HCT116 (cell line): ENCODE measurements around the gene SENP8.

ENCODE experiments used
- CEBPB ChIP-seq: IDR thresholded peaks from 2 replicates; pipeline ENCODE4 v1.6.1; 2012; ENCODE audit warnings: low read depth
- CTCF ChIP-seq, 3 experiments: fragments of 200-600 bp in 1 of 3; sonication (generic) in 1 of 3; IDR thresholded peaks in 2 of 3; conservative IDR thresholded peaks in 1 of 3; 2 replicates each; pipeline ENCODE4 v1.5.1; 2012 to 2017; ENCODE audit warnings: low read depth in 2 of 3, low read length in 2 of 3, antibody characterized with exemption in 1 of 3, borderline replicate concordance in 1 of 3, control low read depth in 1 of 3, mild to moderate bottlenecking in 1 of 3, mixed read lengths in 1 of 3, mixed run types in 1 of 3, moderate library complexity in 1 of 3; ENCODE audit not compliant: insufficient read depth in 1 of 3
- POLR2A ChIP-seq: IDR thresholded peaks from 2 replicates; pipeline ENCODE4 v1.7.0; 2011; ENCODE audit warnings: borderline replicate concordance; ENCODE audit not compliant: insufficient read depth, insufficient read length; ENCODE audit errors: extremely low read depth
- ZFX ChIP-seq: fragments of 450-650 bp; IDR thresholded peaks from 2 replicates; pipeline ENCODE4 v1.6.1; 2017

- TF ChIP-seq ZFX, result no peak
- no peak for TF ChIP-seq POLR2A
- no peak for TF ChIP-seq CTCF (IDR thresholded peaks at IDR 0.05 in 2 of 3, conservative IDR thresholded peaks at IDR 0.05 in 1 of 3; ENCODE audit: borderline replicate concordance in 1 of 3, insufficient read depth in 1 of 3, low read depth in 2 of 3, low read length in 2 of 3)
- TF ChIP-seq CEBPB, result no peak
Observed at GRCh38 chr15:72068856-72069255, 49.3 kb upstream of the SENP8 start.
